Measurements from ENCODE around the gene CLMN.

The CLMN gene

GRCh38 chr14:95234426-95234825 lies 85.3 kb downstream of the CLMN start:
- DNase-seq = no peak

- no peak for DNase-seq
Observed at GRCh38 chr14:95233702-95234241, 85.9 kb downstream of the CLMN start.

- DNase-seq = no peak
Observed at GRCh38 chr14:95232894-95233584, 86.7 kb downstream of the CLMN start.

- no peak for DNase-seq
Observed at GRCh38 chr14:95231966-95232633, 87.6 kb downstream of the CLMN start.

- no peak for DNase-seq
Observed at GRCh38 chr14:95229749-95230148, 90.0 kb downstream of the CLMN start.

GRCh38 chr14:95228240-95228639 lies 91.5 kb downstream of the CLMN start:
- no peak for DNase-seq

- DNase-seq = peak; percentile 43
Observed at GRCh38 chr14:95227279-95227860, 92.3 kb downstream of the CLMN start.

- DNase-seq = peak; percentile 81
Observed at GRCh38 chr14:95226801-95227200, 92.9 kb downstream of the CLMN start.

- no peak for DNase-seq
Observed at GRCh38 chr14:95225251-95225887, 94.3 kb downstream of the CLMN start.

- DNase-seq = no peak
Observed at GRCh38 chr14:95222870-95223398, 96.8 kb downstream of the CLMN start.

GRCh38 chr14:95222151-95222631 lies 97.5 kb downstream of the CLMN start:
- DNase-seq = peak; percentile 9

GRCh38 chr14:95221531-95221930 lies 98.2 kb downstream of the CLMN start:
- no peak for DNase-seq

GRCh38 chr14:95220663-95221231 lies 99.0 kb downstream of the CLMN start:
- DNase-seq = no peak

GRCh38 chr14:95218472-95219193 lies 101.1 kb downstream of the CLMN start:
- DNase-seq = no peak

GRCh38 chr14:95218006-95218405 lies 101.7 kb downstream of the CLMN start:
- no peak for DNase-seq

- no peak for DNase-seq
Observed at GRCh38 chr14:95217391-95217900, 102.3 kb downstream of the CLMN start.

- DNase-seq = no peak
Observed at GRCh38 chr14:95216008-95216407, 103.7 kb downstream of the CLMN start.

- no peak for DNase-seq
Observed at GRCh38 chr14:95215094-95215725, 104.5 kb downstream of the CLMN start.

- DNase-seq = no peak
Observed at GRCh38 chr14:95213774-95214173, 105.9 kb downstream of the CLMN start.

GRCh38 chr14:95211721-95212504 lies 107.8 kb downstream of the CLMN start:
- no peak for DNase-seq
